HepG2 (cell line): ENCODE measurements around the gene UGT1A3. TPM values are rescaled to one million over a fixed set of nuclear protein-coding genes. Genes with fewer than 3 reads are reported as not detected.

Experiments used
- ARID5B ChIP-seq: IDR thresholded peaks from 2 replicates; pipeline ENCODE4 v1.4.0; 2020; ENCODE audit warnings: mild to moderate bottlenecking, missing genetic modification reagents
- DPF2 ChIP-seq: sonication (generic); formaldehyde crosslinking; IDR thresholded peaks from 2 replicates; pipeline ENCODE4 v1.4.0; 2020; ENCODE audit warnings: mild to moderate bottlenecking, low read depth, missing genetic modification reagents, borderline replicate concordance
- DRAP1 ChIP-seq: IDR thresholded peaks from 2 replicates; pipeline ENCODE4 v1.6.1; 2016; ENCODE audit warnings: missing genetic modification reagents, missing compliant biosample characterization
- GABPA ChIP-seq, 2 experiments: IDR thresholded peaks; 2 replicates each; pipeline ENCODE4 v1.6.1; 2011 to 2016; ENCODE audit warnings: low read depth in 2 of 2, low read length in 1 of 2, missing biosample characterization in 1 of 2, missing genetic modification characterization in 1 of 2
- RERE ChIP-seq: IDR thresholded peaks from 2 replicates; pipeline ENCODE4 v1.6.1; 2016; ENCODE audit warnings: low read depth, missing genetic modification reagents, missing compliant biosample characterization
- SMYD3 ChIP-seq: sonication (generic); formaldehyde crosslinking; IDR thresholded peaks from 2 replicates; pipeline ENCODE4 v1.8.1; 2023; ENCODE audit warnings: mild to moderate bottlenecking, missing genetic modification reagents
- TGIF2 ChIP-seq: IDR thresholded peaks from 2 replicates; pipeline ENCODE4 v1.6.1; 2016; ENCODE audit warnings: control low read depth, missing compliant biosample characterization
- ZFP62 ChIP-seq: sonication (generic); formaldehyde crosslinking; IDR thresholded peaks from 2 replicates; pipeline ENCODE4 v1.4.0; 2020; ENCODE audit warnings: missing genetic modification reagents
- ZIK1 ChIP-seq: sonication (generic); formaldehyde crosslinking; IDR thresholded peaks from 2 replicates; pipeline ENCODE4 v1.5.0; 2020; ENCODE audit warnings: mild to moderate bottlenecking, low read depth, missing genetic modification reagents, borderline replicate concordance
- ZNF224 ChIP-seq: sonication (generic); formaldehyde crosslinking; IDR thresholded peaks from 2 replicates; pipeline ENCODE4 v1.5.0; 2020; ENCODE audit warnings: mild to moderate bottlenecking, missing genetic modification reagents
- ZNF576 ChIP-seq: sonication (generic); formaldehyde crosslinking; IDR thresholded peaks from 2 replicates; pipeline ENCODE4 v1.4.0; 2020; ENCODE audit warnings: mild to moderate bottlenecking, missing genetic modification reagents
- ZNF761 ChIP-seq: sonication (generic); formaldehyde crosslinking; conservative IDR thresholded peaks from 2 replicates; pipeline ENCODE4 v1.4.0; 2020; ENCODE audit warnings: mild to moderate bottlenecking, missing genetic modification reagents
- polyA plus RNA-seq, 8 experiments: library from polyadenylated mRNA; depleted of rRNA in 3 of 8; stranded (reverse) in 7 of 8; unstranded in 1 of 8; fragments of >200 nt; fragmentation: Illumina TruSeq in 4 of 8; extraction: Trizol in 4 of 8; gene quantifications; 2 replicates each; pipeline versions ENCODE4 v1.2.1 to v1.2.3, GENCODE V29; 2011 to 2016; ENCODE audit warnings: low read depth in 4 of 8, missing spikeins in 1 of 8, mixed read lengths in 1 of 8; ENCODE audit not compliant: insufficient read depth in 1 of 8
- total RNA-seq, 5 experiments: library from RNA; depleted of rRNA; stranded (reverse); fragments of >200 nt; fragmentation: Illumina TruSeq; extraction: Trizol; gene quantifications; 2 replicates each; pipeline ENCODE4 v1.2.3, GENCODE V29; 2016; ENCODE audit warnings: low read depth in 1 of 5
- TF ChIP-seq, protein P1 (sequence below): IDR thresholded peaks from 2 replicates; pipeline ENCODE4 v1.6.1; 2012; ENCODE audit warnings: inconsistent platforms
- TF ChIP-seq, protein P2 (sequence below): sonication (generic); formaldehyde crosslinking; IDR thresholded peaks from 2 replicates; pipeline ENCODE4 v1.5.0; 2020; ENCODE audit warnings: mild to moderate bottlenecking, missing genetic modification reagents

UGT1A3 gene
- total and polyA plus RNA-seq, 2 of the 13 experiments (the other 11 are each of a cell fraction or from before 2014, with no cell fraction given): not detected

GRCh38 chr2:233756429-233757081 lies 27.7 kb downstream of the UGT1A3 start (continued):
- TF ChIP-seq RERE (CRISPR knock-in tag) (peak; percentile 100), ZIK1 (CRISPR knock-in tag) (no peak), ZNF224 (CRISPR knock-in tag) (no peak), DPF2 (CRISPR knock-in tag) (peak; percentile 74; the same call in 1 of the 2 replicates), ZFP62 (CRISPR knock-in tag) (no peak), ARID5B (CRISPR knock-in tag) (peak; percentile 99), ZNF761 (CRISPR knock-in tag) (no peak), ZNF576 (no peak), SMYD3 (CRISPR knock-in tag) (peak; percentile 67; the same call in 1 of the 2 replicates), TGIF2 (CRISPR knock-in tag) (peak; percentile 82), GABPA (IDR thresholded peaks at IDR 0.05; ENCODE audit: low read depth, low read length) (no peak), GABPA (CRISPR knock-in tag; IDR thresholded peaks at IDR 0.05; ENCODE audit: low read depth) (peak; percentile 60; the same call in 1 of the 2 replicates), DRAP1 (CRISPR knock-in tag) (peak; percentile 39; the same call in 1 of the 2 replicates)
- TF ChIP-seq, protein P1, sequence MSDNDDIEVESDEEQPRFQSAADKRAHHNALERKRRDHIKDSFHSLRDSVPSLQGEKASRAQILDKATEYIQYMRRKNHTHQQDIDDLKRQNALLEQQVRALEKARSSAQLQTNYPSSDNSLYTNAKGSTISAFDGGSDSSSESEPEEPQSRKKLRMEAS: peak; percentile 68
- TF ChIP-seq, protein P2, sequence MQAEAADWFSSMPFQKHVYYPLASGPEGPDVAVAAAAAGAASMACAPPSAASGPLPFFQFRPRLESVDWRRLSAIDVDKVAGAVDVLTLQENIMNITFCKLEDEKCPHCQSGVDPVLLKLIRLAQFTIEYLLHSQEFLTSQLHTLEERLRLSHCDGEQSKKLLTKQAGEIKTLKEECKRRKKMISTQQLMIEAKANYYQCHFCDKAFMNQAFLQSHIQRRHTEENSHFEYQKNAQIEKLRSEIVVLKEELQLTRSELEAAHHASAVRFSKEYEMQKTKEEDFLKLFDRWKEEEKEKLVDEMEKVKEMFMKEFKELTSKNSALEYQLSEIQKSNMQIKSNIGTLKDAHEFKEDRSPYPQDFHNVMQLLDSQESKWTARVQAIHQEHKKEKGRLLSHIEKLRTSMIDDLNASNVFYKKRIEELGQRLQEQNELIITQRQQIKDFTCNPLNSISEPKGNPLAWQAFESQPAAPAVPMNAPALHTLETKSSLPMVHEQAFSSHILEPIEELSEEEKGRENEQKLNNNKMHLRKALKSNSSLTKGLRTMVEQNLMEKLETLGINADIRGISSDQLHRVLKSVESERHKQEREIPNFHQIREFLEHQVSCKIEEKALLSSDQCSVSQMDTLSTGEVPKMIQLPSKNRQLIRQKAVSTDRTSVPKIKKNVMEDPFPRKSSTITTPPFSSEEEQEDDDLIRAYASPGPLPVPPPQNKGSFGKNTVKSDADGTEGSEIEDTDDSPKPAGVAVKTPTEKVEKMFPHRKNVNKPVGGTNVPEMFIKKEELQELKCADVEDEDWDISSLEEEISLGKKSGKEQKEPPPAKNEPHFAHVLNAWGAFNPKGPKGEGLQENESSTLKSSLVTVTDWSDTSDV (CRISPR knock-in tag): no peak
